ENCODE data around the gene MIGA2.

MIGA2 gene

DNA sequence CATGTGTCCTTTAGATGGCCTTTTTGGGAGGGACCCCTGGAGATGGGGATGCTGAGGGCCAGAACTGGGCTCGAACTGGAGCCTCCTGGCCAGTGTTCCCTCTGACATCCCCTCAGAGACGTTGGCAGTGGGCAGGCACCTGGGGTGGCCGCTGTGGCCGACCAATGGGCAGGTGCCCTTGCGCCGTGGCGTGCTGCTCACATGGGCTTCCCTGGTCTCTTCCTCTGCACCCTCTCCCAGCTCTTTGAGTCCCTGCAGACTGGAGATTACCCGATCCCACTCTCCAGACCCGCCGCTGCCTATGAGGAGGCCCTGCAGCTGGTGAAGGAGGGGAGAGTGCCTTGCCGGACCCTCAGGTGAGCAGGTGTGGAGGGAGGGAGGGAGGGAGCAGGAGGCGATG is 24.6 kb downstream of the MIGA2 start:
- no peaks in the 10 kb centered on the region for H3K36me3 ChIP-seq (ENCODE audit: insufficient read depth)
- H3K27me3 ChIP-seq (ENCODE audit: insufficient read depth, low read depth) = no peaks in the 10 kb centered on the region
- H3K27ac ChIP-seq = no peak overlapping the region

DNA sequence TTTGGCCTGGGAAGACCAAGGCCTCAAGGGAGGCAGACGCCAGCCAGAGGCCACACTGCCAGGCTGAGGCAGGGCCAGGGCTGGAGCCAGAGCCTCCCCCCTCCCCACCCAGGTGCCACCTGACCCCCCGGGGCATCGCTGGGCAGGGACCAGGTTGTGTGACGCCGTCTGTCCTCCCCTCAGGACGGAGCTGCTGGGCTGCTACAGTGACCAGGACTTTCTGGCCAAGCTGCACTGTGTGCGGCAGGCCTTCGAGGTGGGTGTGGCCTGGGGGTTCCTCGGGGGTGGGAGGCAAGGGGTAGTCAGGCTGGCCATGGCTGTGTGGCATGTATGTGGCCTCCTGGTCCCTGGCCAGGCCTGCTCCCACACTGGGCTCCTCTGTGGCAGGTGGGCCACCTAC is 26.6 kb downstream of the MIGA2 start:
- Histone ChIP-seq H3K4me1 (ENCODE audit: low read depth, poor library complexity, severe bottlenecking) (no peaks in the 10 kb centered on the region), H4K20me1 (ENCODE audit: insufficient read depth) (no peaks in the 10 kb centered on the region), H2AFZ (ENCODE audit: low read depth) (no peak overlapping the region), H3K4me3 (IDR thresholded peaks at IDR 0.05; ENCODE audit: insufficient read depth, low read depth, low read length) (no peak overlapping the region), H3K36me3 (ENCODE audit: insufficient read depth) (no peaks in the 10 kb centered on the region), H3K9ac (no peak overlapping the region), H3K27ac (no peak overlapping the region), H3K4me2 (no peak overlapping the region), H3K27me3 (ENCODE audit: insufficient read depth, low read depth) (no peaks in the 10 kb centered on the region), H3K79me2 (ENCODE audit: insufficient read depth, low read depth) (no peaks in the 10 kb centered on the region)
- TF ChIP-seq, protein P1, sequence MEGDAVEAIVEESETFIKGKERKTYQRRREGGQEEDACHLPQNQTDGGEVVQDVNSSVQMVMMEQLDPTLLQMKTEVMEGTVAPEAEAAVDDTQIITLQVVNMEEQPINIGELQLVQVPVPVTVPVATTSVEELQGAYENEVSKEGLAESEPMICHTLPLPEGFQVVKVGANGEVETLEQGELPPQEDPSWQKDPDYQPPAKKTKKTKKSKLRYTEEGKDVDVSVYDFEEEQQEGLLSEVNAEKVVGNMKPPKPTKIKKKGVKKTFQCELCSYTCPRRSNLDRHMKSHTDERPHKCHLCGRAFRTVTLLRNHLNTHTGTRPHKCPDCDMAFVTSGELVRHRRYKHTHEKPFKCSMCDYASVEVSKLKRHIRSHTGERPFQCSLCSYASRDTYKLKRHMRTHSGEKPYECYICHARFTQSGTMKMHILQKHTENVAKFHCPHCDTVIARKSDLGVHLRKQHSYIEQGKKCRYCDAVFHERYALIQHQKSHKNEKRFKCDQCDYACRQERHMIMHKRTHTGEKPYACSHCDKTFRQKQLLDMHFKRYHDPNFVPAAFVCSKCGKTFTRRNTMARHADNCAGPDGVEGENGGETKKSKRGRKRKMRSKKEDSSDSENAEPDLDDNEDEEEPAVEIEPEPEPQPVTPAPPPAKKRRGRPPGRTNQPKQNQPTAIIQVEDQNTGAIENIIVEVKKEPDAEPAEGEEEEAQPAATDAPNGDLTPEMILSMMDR (conservative IDR thresholded peaks at IDR 0.05; ENCODE audit: low read depth, low read length) = no peak

More for the DNA sequence above, 24.6 kb downstream of the MIGA2 start:
- Histone ChIP-seq H3K9ac (no peak overlapping the region), H2AFZ (ENCODE audit: low read depth) (no peak overlapping the region), H3K4me1 (ENCODE audit: low read depth, poor library complexity, severe bottlenecking) (no peaks in the 10 kb centered on the region), H4K20me1 (ENCODE audit: insufficient read depth) (no peaks in the 10 kb centered on the region), H3K4me3 (IDR thresholded peaks at IDR 0.05; ENCODE audit: insufficient read depth, low read depth, low read length) (no peak overlapping the region), H3K4me2 (no peak overlapping the region), H3K79me2 (ENCODE audit: insufficient read depth, low read depth) (no peaks in the 10 kb centered on the region)
- TF ChIP-seq, protein P1 (conservative IDR thresholded peaks at IDR 0.05; ENCODE audit: low read depth, low read length) = no peak

DNA sequence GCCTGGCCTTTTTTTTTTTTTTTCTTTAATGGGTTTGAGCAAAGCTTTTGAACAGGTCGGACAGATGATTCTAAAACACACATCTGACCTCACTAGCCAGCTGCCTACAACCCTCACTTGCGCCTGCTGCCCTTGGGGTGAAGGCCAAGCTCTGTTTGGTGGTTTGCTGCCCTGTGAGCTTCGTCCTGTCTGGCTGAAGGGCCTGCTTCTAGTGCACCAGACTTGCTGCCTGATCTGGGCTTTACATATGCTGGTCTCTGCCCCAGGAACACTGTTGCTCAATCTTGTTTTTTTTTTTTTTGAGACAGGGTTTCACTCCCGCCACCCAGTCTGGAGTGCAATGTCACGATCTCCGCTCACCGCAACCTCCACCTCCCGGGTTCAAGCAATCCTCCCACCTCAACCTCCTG is 28.1 kb downstream of the MIGA2 start:
- no peaks in the 10 kb centered on the region for H3K27me3 ChIP-seq (ENCODE audit: insufficient read depth, low read depth)
- no peak overlapping the region for H3K9ac ChIP-seq
- TF ChIP-seq, protein P1 (conservative IDR thresholded peaks at IDR 0.05; ENCODE audit: low read depth, low read length) = no peak
- H3K27ac ChIP-seq = no peak overlapping the region
- no peak overlapping the region for H3K4me2 ChIP-seq
- no peaks in the 10 kb centered on the region for H3K79me2 ChIP-seq (ENCODE audit: insufficient read depth, low read depth)
- no peaks in the 10 kb centered on the region for H3K36me3 ChIP-seq (ENCODE audit: insufficient read depth)
- H2AFZ ChIP-seq (ENCODE audit: low read depth) = no peak overlapping the region
- no peaks in the 10 kb centered on the region for H4K20me1 ChIP-seq (ENCODE audit: insufficient read depth)
- no peak overlapping the region for H3K4me3 ChIP-seq (IDR thresholded peaks at IDR 0.05; ENCODE audit: insufficient read depth, low read depth, low read length)
- no peaks in the 10 kb centered on the region for H3K4me1 ChIP-seq (ENCODE audit: low read depth, poor library complexity, severe bottlenecking)

DNA sequence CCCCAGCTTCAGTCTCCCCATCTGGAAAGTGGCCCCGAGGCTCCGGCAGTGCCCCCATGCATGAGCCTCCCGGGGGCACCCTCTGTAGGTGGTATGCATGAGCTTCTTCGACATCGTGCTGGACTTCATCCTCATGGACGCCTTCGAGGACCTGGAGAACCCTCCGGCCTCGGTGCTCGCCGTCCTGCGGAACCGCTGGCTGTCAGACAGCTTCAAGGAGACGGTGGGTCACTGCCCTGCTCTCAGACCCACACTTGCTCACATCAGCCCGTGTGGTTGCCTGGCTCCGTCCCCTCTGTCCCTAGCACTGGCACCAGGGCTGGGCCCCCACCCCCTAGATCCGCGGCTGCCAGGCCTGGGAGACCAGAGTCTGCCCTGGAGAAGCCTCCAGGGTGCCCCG is 31.7 kb downstream of the MIGA2 start:
- no peaks in the 10 kb centered on the region for H3K27me3 ChIP-seq (ENCODE audit: insufficient read depth, low read depth)
- H3K79me2 ChIP-seq (ENCODE audit: insufficient read depth, low read depth) = no peaks in the 10 kb centered on the region
- no peaks in the 10 kb centered on the region for H3K36me3 ChIP-seq (ENCODE audit: insufficient read depth)
- H3K27ac ChIP-seq = no peak overlapping the region
- no peak overlapping the region for H2AFZ ChIP-seq (ENCODE audit: low read depth)
- no peaks in the 10 kb centered on the region for H3K4me1 ChIP-seq (ENCODE audit: low read depth, poor library complexity, severe bottlenecking)
- H3K9ac ChIP-seq = no peak overlapping the region
- H3K4me3 ChIP-seq (IDR thresholded peaks at IDR 0.05; ENCODE audit: insufficient read depth, low read depth, low read length) = no peak overlapping the region
- no peaks in the 10 kb centered on the region for H4K20me1 ChIP-seq (ENCODE audit: insufficient read depth)
- TF ChIP-seq, protein P1 (conservative IDR thresholded peaks at IDR 0.05; ENCODE audit: low read depth, low read length) = no peak
- H3K4me2 ChIP-seq = no peak overlapping the region

All from KMS-11 (cell line).